A673 (cell line): Measurements from ENCODE around the gene TTC19.

Source experiments
- CTCF ChIP-seq: fragments of 300-800, 200-600 bp; sonication (generic); conservative IDR thresholded peaks from 2 replicates; pipeline ENCODE4 v1.5.1; 2017; ENCODE audit warnings: low read depth, mild to moderate bottlenecking, antibody characterized with exemption, low read length, moderate library complexity, mixed read lengths
- EZH2 ChIP-seq: fragments of 200-600 bp; sonication (generic); IDR thresholded peaks from 2 replicates; pipeline ENCODE4 v1.6.1; 2017; ENCODE audit warnings: borderline replicate concordance, low read depth, mild to moderate bottlenecking, mixed read lengths, antibody characterized with exemption, low read length; ENCODE audit not compliant: poor library complexity, severe bottlenecking

- TF ChIP-seq CTCF (no peak), EZH2 (no peak)
These were observed 3.3 kb upstream of the TTC19 start for GRCh38 chr17:15996322-15996721.
